HL-60 (cell line): Measurements from ENCODE around the gene PAFAH1B2.

ENCODE experiments used
- CTCF ChIP-seq: IDR thresholded peaks from one replicate; pipeline ENCODE4 v1.5.1; 2011; ENCODE audit warnings: low read length, control low read depth, inconsistent platforms; ENCODE audit not compliant: insufficient read depth
- GABPA ChIP-seq: IDR thresholded peaks from 2 replicates; pipeline ENCODE4 v1.6.1; 2012; ENCODE audit warnings: low read depth
- POLR2AphosphoS5 ChIP-seq: IDR thresholded peaks from 2 replicates; pipeline ENCODE4 v1.6.1; 2012; ENCODE audit warnings: low read depth
- REST ChIP-seq: IDR thresholded peaks from 2 replicates; pipeline ENCODE4 v1.6.1; 2012; ENCODE audit warnings: low read depth; ENCODE audit not compliant: insufficient replicate concordance
- SPI1 ChIP-seq: IDR thresholded peaks from 2 replicates; pipeline ENCODE4 v1.6.1; 2012; ENCODE audit warnings: low read depth, mild to moderate bottlenecking, borderline replicate concordance

GRCh38 chr11:117189941-117190544 is 46.0 kb downstream of the PAFAH1B2 start:
- TF ChIP-seq POLR2AphosphoS5 (no peak), CTCF (no peak), REST (no peak), GABPA (no peak), SPI1 (no peak)
